Neural cell (in vitro differentiated cells): ENCODE data around the gene CAV3.

Source experiments
- CTCF ChIP-seq: fragments of 450-650 bp; IDR thresholded peaks from 2 replicates; pipeline ENCODE4 v1.5.1; 2014; ENCODE audit warnings: antibody characterized with exemption, mild to moderate bottlenecking, moderate library complexity; ENCODE audit not compliant: poor library complexity, severe bottlenecking
- EZH2 ChIP-seq: fragments of 200-600, 300-800 bp; shearing (Covaris generic), sonication (generic); IDR thresholded peaks from 2 replicates; pipeline ENCODE4 v1.6.1; 2014; ENCODE audit warnings: antibody characterized with exemption, low read length, borderline replicate concordance, mild to moderate bottlenecking; ENCODE audit not compliant: insufficient read depth, poor library complexity, severe bottlenecking
- MXI1 ChIP-seq: fragments of 450-650 bp; conservative IDR thresholded peaks from 2 replicates; pipeline ENCODE4 v1.6.1; 2014; ENCODE audit warnings: antibody characterized with exemption, mild to moderate bottlenecking; ENCODE audit not compliant: poor library complexity, severe bottlenecking
- POLR2AphosphoS5 ChIP-seq: IDR thresholded peaks from 2 replicates; pipeline ENCODE4 v1.6.1; 2012
- TAF1 ChIP-seq: IDR thresholded peaks from 2 replicates; pipeline ENCODE4 v1.6.1; 2012; ENCODE audit warnings: low read depth

GRCh38 chr3:8762607-8763377 lies 29.2 kb downstream of the CAV3 start:
- TF ChIP-seq CTCF (no peak), EZH2 (no peak), MXI1 (no peak), TAF1 (no peak), POLR2AphosphoS5 (no peak)
